Skin of body (tissue), 2 donors: ENCODE data around the gene OPCML. TPM values are rescaled to one million over a fixed set of nuclear protein-coding genes. Genes with fewer than 3 reads are reported as not detected.

Experiments
- DNase-seq: peaks from one replicate; lab custom pipeline; 2025; lab: John Stamatoyannopoulos, UW
- total RNA-seq: library from RNA; depleted of rRNA; stranded (reverse); fragments of >200 nt; gene quantifications from one replicate; pipeline ENCODE4 v1.2.3, GENCODE V29; 2014

Gene OPCML
- total RNA-seq, 1 donor from 2014 or later: 0.49 TPM

DNA sequence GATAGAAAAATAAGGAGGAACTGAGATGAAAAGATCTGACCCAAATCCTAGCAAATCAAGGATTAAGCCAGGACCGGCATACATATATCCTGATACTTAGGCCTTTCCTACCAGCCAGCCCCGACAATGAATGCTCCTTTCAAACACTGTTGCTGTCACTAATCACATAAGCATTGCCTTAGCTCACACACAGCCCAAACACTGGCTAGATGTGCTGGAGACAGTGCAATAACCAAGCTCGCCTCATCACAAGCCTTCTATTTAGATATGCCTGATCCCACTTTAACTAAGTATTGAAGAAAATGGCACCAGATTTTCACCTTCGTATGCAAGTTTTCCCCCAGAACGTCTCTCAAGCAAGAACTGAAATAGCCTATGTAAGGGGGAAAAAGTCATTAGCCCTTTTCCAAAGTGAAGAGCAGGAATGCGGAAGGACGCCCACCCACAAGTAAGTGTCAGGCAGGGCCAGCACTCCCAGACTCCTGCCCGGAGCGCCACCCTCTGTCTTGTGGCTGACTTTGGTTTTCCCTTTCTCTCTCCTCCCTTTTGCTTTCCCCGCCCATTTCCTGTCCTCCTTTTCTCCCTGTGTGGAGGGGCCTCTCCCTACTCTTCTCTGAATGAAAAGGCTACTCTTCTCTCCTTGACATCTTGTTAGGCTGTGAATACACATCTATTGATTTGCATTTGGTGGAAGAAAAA lies 8.9 kb upstream of the OPCML start:
- DNase-seq: no peak

DNA sequence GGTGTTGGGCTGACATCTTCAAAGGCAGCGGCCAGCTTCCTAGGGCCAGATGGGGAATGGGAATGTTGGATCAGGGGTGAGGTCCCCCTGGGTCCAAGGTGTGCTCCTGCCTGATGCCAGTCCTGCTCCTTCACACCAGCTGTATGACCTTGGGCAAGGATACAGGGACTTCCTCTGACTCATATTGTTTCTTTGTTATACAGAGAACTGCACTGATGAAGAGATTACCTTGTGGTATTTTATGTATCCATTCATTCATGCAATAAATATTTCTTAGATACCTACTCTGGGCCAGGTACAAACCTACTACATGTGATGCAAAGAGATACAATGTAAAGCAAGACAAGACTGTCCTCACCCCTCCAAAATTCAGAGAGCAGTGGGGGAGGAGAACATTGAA lies 3.9 kb upstream of the OPCML start:
- DNase-seq: no peak

DNA sequence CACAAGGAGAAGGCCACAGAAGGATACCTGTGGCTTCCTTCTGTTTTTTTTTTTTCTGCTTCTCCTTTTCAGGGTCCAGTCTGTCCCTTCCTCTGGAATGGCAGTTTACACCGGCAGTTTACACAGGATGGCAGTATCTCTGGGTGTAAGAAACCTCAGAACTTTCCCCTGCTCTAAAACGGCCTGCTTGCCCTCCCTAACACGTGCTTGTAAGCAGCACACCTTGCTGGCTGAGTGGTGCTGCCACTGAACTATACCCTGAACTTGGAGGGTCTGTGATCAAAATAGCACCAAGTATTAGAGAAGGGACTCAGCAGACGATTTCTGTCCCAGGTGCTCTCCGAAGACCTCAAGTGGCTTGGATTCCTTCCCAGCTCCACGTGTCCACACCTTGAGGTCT lies 904 bp upstream of the OPCML start:
- DNase-seq: no peak

DNA sequence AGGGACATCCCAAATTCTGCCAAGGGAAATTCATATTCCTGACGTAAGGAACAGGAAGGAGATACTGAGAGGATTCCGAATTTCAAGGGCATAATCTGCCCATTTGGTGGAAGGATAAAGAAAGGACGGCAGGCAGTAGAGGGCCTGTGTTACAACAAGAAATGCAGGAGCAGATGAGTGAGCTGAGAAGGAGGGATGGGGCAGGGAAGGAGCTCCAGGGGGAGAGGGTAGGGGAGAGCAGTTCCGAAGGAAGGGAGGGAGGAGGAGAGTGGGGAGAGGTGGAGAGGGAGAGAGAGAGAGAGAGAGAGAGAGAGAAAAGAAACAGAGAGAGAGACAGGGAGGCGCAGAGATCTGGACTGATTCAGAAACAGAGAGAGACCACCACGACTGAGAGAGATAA lies 843 bp downstream of the OPCML start:
- no peak for DNase-seq

DNA sequence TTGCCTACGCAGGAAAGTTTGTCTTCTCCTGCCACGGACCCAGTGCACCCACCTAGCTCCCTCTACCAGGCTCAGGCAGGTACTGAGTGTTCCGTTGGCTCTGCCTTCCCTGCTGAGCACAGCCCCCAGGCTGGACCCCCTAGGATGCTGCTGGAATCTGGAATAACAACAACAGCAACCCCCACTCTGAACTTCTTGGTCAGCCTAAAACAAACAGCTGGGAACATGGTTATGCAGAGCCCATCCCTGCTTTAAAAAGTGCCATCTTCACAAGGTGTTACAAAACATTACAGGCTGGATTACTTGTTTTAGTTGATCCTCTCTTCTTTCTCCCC lies 1.8 kb downstream of the OPCML start:
- DNase-seq: no peak

DNA sequence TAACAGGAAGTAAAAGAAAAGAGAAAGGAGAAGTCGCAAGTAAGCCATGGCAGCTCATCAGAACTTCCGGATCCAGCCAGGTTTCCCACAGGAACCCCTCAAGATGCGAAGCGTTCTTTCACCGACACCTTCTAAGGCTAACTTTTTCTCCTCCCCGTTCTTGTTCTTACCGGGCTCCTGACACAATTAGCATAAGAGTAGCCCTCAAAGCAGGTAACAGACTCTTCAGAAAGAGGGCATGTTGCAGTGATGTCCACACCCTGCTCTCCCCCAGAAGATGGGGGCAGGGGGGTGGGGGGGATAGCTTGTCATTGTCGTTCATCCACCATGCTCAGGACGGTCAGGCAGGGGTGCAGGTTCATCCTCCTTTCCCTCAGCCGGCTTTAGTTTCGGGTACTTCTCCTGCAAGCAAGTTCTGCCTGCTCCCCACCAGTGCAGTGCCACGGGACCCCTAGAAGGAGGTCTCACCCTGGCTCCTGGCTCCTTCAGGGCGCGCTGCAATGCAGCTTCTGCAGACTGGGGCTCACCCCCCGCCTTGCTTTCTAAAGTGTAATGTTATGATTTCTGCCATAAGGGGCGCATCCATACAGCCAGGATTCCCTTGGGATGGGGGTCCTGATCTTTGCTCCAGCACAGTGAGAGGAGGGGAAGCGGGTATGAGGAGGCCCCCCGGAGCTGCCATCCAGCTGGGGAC lies 2.3 kb downstream of the OPCML start:
- no peak for DNase-seq

DNA sequence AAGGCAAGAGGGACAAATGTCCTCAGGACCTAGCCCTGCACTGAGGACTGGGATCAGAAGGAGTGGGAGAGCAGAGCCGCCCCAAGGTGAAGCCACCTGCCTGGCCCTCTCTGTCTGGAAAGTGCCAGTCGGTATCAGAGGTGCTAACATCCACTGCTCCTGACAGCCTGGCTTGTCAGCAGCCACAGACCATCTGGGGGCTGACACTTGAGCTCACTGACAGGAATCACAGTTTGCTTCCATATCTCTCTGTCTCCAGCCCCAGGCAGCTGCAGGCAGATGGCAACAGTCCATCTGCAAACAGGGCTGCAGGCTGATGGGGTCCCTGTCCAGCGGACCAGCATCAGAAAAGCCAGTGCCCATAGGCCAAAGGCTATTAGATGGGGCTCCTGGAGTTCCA lies 5.5 kb downstream of the OPCML start:
- DNase-seq: no peak

DNA sequence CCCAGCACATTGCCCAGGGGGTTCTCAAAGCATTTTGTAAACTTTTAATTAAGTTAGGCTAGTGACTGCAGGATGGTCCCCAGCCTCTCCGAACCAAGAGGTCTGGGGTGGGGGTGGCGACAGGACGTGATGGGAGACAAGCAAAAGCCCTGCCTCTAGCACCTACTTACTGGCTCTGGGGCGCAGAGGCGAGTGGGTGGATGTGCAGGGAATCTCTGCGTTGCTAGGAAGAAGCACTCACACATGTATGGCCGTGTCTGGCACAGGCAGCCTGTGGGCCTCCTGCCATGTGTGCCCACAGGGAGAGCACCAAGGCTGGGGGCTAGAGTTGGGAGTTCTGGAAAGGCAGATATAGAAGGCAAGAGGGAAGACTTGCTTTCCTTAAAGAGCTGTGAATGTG lies 6.3 kb downstream of the OPCML start:
- no peak for DNase-seq

DNA sequence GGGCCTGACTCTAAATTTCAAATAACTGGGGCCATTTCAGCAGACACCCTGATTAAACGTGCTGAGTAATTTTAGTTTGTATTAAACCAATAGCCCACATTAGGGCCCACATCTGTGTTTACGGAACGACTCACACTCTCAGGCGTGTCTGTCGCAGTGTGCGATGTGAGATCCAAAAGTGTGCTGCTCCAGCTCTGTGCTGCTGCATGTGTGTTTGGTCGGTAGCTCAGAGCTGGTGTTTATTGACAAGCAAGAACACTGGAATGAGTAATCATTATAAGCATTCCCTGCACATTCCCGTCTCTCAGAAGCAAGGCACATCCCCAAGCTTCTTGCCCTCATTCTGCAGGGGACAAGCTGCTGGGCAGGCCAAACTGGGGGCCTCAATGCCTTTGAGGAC lies 7.8 kb downstream of the OPCML start:
- no peak for DNase-seq

DNA sequence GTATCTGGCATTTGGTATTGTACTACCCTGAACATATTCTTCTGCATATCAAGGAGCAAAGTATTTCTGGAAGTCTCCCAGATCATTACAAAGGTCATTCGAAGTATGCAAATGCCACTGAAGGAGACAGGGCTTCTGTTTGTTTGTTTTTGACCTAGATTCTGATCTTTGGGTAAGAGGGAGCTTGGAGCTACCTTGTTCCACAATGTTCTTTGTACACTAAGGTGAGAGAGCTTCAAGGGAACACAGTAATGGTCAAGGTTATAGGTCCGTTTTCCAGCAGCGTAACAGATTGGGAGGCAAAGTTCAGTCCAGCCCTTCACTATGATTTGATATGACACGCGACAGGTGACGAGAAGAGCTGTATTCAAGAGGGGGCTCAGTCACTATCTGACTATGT lies 10.0 kb downstream of the OPCML start:
- DNase-seq: no peak

DNA sequence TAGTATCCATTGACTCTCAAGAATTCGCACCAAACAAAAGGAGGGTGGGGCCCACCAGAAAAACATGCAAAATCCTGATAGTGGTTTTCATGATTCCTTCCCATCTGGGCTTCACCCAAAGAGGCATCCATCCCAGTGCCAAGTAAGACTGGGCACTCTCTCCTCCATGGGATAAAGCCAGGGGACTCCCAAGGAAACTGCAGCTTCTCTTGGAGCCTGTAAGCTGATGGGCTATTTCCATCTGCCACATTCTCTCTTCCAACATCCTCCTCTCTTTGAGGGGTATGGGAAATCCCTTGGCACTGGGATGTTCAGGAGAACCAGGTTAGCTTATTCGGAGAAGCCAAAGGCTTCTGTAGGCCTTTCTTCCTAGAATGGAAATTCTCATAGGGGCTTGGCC lies 10.8 kb downstream of the OPCML start:
- no peak for DNase-seq

DNA sequence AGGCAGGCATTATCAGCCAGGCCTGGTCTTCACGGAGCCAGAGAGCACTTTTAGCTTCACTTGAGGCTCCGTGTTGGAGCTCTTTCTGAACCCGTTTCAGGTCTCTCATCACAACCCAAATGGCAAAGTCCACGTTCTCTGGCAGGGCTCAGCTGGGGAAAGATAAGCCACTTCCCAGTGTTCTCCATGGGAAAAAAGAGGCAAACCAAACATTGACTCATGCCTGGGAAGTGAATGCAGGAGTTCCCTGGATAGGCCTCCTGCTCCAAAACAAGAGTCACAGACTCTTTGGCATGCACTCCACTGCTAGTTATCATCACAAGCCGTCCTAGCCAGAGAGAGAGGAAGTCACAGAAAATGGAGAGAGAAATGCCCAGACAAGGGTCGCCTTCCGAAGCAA lies 11.6 kb downstream of the OPCML start:
- DNase-seq: no peak

DNA sequence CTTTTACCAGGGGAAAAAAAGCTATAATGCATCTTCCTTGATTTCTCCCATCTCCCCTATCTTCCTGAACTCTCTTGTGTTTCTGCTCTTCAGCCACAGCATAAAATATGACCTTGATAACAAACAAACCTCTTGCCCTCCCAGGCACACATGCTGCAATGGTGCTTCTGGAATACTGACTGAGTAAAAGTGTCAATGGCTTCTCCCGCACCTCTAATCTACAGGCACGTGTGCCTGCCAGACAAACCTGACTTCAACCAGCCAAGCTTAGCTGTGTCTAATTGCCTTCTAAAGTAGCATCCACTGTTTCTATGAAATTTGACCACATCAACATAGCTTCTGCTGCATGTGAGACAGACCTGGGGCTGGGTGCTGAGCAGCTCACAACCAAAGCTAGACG lies 12.7 kb downstream of the OPCML start:
- no peak for DNase-seq

DNA sequence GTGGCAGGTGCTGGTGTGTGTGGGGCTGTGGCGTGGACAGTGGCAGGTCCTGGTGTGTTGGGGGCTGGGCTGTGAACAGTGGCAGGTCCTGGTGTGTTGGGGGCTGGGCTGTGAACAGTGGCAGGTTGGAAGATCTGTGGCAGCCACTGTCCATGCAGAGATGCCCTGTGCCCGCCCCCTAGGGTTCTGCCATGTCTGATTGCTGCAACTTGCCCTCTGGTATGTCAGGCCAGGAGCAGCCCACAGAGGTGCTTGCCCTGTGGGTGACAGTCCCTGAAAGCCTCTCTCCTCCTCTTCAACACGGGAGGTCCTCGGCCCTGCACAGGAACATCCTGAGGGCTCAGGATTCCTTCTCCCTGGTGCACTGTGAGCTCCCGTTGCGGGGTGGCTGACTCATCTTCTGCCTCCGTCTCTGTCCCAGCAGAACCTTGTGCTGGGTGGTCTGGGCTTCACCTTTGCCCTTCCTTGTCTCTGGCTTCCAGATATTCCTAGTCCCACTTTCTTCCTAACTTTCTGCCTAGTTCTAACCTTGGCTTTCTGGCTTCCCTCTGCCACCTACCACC lies 13.5 kb downstream of the OPCML start:
- DNase-seq: no peak

DNA sequence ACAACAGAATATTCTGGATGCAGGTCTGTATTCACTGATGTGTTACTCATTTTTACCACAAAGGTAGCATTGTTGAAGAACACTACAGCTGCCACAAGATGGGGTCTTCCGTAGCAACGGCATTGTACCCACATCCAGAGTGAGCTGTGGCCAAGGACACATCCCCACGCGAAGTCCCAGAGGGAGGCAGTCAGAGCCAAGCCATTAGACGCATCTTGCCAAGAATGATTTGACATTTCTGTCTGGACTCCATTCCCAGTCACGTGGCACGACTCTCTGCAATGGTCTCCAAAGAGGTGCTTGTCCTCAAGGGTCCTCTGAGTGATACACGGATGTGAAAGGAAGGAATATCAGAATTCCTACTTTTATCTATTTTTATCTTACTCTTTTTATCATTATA lies 15.5 kb downstream of the OPCML start:
- no peak for DNase-seq

DNA sequence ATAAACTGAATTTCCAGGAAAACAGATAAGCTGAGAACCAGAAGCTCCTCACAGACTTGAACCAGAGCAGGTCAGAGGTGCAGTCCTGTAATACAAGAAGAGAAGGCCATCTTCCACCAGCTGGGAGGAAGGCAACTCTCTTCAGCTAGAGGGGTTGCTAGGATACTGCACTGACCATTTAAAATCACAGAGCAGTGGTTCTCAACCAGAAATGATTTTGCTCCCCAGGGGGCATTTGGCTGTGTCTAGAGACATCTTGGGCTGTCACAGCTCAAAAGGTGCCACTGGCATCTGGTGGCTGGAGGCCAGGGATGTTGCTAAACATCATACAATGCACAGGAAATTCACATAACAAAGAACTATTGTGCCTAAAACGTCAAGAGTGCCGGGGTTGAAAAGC lies 17.2 kb downstream of the OPCML start:
- no peak for DNase-seq

DNA sequence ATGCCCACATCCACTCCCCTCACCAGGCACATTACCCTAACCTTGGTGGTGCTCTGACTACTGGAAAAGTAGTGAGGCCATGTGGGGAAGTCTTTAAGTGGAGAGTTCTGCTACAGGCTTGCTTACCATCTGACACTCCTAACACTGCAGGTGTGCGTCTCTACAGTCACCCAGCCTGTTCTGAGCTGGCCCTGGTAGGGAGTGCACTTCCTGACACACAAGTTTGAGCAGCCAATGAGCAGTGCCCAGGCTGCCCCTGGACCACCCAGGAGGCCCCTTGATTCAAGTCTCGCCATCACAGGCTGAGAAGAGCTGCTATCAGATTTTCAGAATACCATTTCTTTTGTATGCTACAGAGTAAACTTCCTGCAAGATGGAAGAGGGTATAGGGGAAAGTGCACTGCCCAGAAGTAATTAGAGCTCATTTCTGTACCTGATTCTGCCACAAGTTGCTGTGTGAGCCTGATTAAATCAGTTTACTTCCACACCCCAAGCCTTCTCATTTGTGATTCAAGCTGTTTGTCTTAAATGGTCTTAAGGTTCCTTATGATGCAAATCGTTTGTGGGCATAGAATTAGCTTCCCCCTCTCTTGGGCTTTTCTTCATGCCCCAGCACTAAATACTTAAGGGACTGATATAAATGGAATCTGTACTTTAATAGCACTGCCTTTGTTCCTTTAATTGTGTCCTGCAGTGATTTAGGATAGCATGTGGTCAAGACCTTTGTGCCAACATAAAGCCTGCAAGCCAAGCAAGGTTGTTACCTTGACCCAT lies 22.2 kb downstream of the OPCML start:
- no peak for DNase-seq

DNA sequence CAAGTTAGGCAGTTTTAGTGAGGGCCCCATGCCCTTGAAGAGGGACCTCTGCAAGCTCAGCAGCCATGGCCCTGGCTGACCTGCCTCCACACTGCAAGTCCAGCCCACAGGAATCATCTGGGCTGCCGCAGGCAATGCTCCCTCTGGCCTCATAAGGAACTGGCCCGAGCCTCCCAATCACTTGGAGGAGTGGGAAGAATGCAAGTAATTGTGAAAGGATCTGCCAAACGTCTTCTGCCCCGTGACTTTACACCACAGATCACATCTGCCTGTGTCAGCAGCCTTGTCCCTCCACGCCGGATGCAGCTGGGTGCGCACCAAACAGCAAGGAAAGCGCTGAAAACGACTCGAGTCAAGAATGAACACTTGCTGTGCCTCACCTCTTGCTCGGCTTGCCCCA lies 23.8 kb downstream of the OPCML start:
- DNase-seq: peak; percentile 23

DNA sequence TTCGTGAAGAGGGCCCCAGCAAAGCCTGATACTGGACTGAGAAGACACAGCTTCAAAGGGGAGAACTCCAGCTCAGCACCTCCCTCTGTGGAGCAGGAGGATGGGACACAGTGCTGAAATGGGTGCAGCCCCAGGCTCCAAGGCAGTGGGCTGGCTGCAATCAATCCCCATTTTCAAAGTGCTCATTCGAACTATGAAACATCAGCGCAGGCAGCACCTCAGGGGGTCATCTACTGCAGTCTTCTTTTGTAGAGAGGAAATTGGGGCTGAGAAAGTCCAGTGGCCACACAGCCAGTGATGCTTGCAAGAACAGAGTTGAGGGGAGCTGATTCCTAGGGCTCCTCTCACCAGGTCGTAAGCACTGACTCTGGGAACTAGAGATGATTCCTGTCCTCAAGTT lies 25.1 kb downstream of the OPCML start:
- no peak for DNase-seq

DNA sequence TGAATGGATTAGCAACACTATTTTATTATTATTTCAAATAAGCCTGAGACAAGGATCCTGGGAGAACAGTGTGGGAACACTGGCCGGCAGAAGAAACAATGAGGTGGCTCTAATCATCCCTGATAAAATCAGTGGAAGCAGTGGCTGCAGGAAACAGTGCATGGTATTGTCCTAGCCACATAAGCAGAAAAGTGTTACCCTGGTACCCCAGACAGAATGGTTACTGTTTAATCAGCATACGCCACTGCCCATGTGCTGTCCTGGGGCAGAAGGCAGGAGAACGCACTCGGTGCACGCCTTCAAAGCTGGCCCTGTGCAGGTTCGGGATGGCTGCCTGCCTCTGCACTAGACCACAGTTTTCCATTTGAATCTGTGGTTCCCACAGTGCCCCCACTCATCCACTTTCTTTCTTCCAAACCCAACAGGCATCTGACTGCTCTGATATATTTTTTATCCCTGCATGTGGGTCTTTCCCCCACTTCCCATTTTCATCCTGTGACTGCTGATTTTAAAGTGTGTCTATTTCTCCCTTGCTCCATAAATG lies 25.7 kb downstream of the OPCML start:
- DNase-seq: no peak

DNA sequence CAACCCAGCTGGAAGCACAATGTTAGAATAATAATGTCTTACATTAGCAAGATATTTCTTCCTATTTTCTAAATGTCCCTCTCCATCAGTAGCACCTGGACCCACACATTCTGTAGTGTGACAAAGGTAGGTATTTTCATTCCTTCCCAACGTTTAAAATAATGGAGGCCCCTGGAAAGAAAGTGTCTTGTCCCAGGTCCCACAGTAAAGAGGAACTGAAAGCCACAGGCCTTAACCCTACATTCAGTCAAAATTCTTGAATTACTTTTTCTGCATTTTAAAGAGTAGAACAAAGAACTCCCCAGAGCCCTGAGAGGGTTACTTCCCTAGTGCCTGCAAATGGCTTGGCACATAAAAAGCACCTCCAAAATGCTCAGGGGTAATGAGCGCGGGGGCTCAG lies 26.3 kb downstream of the OPCML start:
- no peak for DNase-seq

DNA sequence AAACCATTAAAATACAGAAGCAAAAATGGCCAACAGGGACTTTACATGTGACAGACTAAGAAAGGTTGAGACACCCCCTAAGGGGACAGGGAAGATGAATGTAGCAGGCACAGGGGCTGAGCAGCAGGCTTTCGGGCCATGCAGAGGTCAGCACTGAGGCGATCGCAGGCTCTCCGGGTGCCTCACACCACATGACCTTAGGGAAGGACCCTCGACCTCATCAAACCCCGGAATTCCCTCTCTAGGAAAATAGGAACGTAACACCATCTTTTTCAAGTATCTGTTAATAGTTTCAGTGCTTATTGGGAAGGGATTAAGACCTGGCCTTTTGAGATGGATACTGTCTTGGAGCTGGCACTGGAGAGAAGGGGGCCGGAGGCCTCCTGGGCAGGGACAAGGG lies 27.4 kb downstream of the OPCML start:
- no peak for DNase-seq
